H7 (cell line): ENCODE data around the gene HSPA1A. TPM values are rescaled to one million over a fixed set of nuclear protein-coding genes. Genes with fewer than 3 reads are reported as not detected.
"Not testable (repeated sequence)": the region's sequence is repeated elsewhere in the genome, so short reads cannot be mapped to it uniquely, and the experiment has no call there.

Experiments
- DNase-seq: peaks from one replicate; pipeline ENCODE4 v3.0.0; 2012
- H3K27me3 ChIP-seq: 2 replicates; pipeline ENCODE4 v1.6.0; 2011; ENCODE audit warnings: mild to moderate bottlenecking, low read length; ENCODE audit not compliant: control insufficient read depth, insufficient read depth
- H3K36me3 ChIP-seq: replicated peaks from 2 replicates; pipeline ENCODE4 v1.5.1; 2011; ENCODE audit warnings: low read length; ENCODE audit not compliant: control insufficient read depth, insufficient read depth
- H3K4me3 ChIP-seq: 2 replicates; pipeline ENCODE4 v1.5.1; 2011; ENCODE audit warnings: low read depth, mild to moderate bottlenecking, control low read depth, low read length, moderate library complexity; ENCODE audit not compliant: insufficient read depth
- total RNA-seq: library from RNA; depleted of rRNA; stranded (reverse); fragments of >200 nt; shearing (Covaris generic); gene quantifications from 2 replicates; pipeline ENCODE4 v1.2.3, GENCODE V29; 2014

Gene HSPA1A
- total RNA-seq, 1 experiment from 2014 or later = 58.5 TPM

DNA sequence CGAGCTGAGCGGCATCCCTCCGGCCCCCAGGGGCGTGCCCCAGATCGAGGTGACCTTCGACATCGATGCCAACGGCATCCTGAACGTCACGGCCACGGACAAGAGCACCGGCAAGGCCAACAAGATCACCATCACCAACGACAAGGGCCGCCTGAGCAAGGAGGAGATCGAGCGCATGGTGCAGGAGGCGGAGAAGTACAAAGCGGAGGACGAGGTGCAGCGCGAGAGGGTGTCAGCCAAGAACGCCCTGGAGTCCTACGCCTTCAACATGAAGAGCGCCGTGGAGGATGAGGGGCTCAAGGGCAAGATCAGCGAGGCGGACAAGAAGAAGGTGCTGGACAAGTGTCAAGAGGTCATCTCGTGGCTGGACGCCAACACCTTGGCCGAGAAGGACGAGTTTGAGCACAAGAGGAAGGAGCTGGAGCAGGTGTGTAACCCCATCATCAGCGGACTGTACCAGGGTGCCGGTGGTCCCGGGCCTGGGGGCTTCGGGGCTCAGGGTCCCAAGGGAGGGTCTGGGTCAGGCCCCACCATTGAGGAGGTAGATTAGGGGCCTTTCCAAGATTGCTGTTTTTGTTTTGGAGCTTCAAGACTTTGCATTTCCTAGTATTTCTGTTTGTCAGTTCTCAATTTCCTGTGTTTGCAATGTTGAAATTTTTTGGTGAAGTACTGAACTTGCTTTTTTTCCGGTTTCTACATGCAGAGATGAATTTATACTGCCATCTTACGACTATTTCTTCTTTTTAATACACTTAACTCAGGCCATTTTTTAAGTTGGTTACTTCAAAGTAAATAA, 2.0 kb downstream of the HSPA1A start:
- not testable (repeated sequence) for DNase-seq, H3K27me3 ChIP-seq, H3K4me3 ChIP-seq, H3K36me3 ChIP-seq

DNA sequence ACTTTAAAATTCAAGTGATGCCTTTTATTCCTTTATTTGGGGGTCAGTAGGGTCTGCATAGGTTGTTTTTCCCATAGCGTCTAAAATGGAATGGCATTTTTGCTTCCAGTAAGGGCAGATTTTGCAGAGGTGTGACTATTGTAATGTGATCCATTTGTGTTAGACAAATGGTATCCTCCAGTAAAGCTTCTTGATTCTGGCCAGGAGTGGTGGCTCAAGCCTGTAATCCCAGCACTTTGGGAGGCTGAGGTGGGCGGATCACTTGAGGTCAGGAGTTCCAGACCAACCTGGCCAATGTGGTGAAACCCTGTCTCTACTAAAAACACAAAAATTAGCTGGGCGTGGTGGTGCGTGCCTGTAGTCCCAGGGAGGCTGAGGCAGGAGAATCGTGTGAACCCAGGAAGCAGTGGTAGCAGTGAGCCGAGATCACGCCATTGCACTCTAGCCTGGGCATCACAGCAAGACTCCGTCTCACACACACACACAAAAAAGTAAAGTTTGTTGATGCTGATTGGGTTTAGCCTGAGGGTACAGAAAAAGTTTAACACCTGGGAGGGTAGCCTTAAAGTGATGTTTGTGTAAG, 2.7 kb downstream of the HSPA1A start:
- H3K36me3 ChIP-seq, H3K27me3 ChIP-seq, DNase-seq: not testable (repeated sequence)
- peak overlapping the region; percentile 3; the same call in 1 of the 2 replicates for H3K4me3 ChIP-seq

DNA sequence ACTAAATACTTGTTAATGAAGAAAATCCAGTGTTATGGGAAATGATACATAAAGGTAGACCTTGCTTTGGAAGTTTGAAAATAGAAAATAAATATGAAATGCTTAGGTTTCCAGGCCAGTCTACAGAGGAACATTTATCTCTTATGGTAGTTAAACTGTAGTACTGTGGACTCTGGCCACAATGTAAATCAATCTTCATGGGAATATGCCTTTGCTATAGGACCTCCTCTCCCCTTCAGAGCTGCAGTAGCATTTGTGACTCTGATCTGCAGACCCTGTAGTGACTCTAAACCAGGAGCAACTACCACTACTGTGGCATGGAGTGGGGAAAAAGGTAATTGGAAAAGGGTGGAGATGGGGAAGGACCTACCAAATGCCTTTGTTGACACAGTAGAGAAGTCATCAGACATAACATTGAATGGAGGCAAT, 4.5 kb downstream of the HSPA1A start:
- Histone ChIP-seq H3K27me3 (no peaks in the 10 kb centered on the region), H3K4me3 (no peak overlapping the region), H3K36me3 (no peaks in the 10 kb centered on the region)
- DNase-seq = no peak

DNA sequence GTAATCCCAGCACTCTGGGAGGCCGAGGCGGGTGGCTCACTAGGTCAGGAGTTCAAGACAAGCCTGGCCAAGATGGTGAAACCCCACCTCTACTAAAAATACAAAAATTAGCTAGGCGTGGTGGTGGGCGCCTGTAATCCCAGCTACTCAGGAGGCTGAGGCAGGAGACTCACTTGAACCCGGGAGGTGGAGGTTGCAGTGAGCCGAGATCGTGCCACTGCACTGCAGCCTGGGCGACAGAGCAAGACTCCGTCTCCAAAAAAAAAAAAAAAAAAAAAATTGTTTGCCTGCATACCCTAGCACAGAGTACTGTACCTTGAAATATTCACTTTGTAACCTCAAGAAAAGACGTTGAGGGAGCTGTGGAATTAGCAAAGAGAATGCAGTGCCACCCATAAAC, 5.1 kb downstream of the HSPA1A start:
- H3K4me3 ChIP-seq, DNase-seq, H3K27me3 ChIP-seq, H3K36me3 ChIP-seq: not testable (repeated sequence)

DNA sequence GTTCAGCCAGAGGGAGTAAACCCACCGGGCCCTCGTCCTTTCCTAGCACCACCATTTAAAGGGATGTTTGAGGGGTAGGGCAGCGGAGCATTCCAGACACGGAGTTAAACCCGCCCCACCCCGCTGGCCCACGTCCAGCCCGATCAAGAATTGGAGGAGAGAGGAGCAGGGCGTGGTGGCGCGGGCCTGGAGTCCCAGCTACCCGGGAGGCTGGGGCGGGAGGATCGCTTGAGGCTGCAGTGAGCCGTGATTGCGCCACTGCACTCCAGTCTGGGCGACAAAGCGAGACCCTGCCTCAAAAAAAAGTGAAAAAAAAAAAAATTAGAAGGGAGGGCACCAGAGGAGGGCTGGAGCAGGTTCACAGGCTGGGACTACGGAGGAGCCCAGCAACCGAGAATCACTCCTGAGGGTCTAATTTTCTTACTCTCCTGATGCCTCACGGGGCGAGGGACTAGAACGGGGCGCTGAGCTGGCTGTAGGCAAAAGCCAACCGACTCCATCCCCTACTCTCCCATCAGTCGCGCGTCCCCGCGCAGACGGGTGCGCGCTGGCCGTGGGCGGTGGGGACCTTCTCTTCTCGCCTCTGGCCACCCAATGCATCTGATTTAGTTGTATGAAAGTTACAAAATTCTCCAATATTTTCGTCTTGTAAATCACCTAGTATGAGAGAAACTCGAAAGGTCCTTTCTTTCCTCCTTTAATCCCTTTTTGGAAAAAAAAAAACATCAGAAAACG, 6.1 kb downstream of the HSPA1A start:
- no peaks in the 10 kb centered on the region for H3K36me3 ChIP-seq
- H3K4me3 ChIP-seq = peak overlapping the region; percentile 67
- H3K27me3 ChIP-seq = no peaks in the 10 kb centered on the region
- DNase-seq = peak; percentile 86

DNA sequence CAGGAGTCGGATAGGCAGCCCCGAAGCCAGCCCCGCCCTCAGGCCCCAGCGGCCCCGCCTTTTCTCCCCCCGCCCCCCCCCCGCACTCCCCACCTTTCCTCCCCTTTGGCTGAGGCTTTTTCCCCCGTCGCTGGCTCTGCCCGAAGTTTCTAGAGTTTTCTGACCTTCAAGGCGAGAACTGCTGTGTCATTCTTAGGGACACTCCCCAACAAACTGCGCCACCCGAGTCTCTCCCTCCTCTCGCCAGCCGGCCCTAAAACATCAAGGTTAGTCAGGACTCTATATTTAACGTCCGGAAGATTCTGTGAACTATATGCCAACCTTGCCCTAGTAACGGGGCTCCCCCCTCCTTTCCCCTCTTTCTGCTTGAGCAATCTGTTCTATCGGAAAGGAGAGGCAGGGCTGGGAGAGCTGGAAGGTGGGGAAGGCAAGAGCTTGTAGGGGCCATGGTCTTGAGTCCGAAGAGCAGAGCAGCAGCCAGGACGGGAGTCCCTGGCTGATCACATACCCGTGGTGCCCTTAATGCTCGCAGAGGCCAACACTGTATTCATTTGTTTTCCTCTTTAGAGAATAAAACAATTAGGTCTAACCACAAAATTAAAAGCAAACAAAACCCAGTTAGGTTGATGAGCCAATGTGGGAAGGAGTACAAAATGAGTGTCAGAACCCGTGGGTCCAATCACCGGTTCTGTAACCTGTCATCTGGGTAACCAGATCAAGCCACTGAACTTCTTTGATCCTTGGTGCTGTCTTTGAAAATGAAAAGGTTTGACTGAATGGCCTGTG, 6.9 kb downstream of the HSPA1A start:
- Histone ChIP-seq H3K27me3 (no peaks in the 10 kb centered on the region), H3K36me3 (no peaks in the 10 kb centered on the region), H3K4me3 (peak overlapping the region; percentile 67)
- DNase-seq = peak; percentile 90

DNA sequence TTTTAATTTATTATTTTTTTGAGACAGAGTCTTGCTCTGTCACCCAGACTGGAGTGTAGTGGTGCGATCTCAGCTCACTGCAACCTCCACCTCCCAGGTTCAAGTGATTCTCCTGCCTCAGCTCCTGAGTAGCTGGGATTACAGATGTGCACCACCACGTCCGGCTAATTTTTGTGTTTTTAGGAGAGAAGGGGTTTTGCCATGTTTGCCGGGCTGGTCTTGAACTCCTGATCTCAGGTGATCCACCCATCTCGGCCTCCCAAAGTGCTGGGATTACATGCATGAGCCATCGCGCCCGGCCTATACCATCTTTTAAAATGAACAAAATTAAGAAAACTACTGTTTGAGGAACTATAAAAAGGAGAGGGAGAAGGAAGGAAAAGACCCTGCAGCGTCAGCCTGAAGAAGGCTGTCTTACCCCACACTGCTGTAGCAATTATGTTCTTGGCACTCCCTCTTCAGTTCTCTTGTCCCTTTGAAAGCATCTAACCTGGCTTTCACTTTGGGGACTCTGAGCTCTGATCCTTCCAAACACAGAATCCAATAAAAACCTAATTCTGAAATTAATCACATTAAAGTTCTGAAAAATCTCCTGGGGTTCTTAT, 8.4 kb downstream of the HSPA1A start:
- H3K36me3 ChIP-seq, DNase-seq, H3K27me3 ChIP-seq, H3K4me3 ChIP-seq: not testable (repeated sequence)

DNA sequence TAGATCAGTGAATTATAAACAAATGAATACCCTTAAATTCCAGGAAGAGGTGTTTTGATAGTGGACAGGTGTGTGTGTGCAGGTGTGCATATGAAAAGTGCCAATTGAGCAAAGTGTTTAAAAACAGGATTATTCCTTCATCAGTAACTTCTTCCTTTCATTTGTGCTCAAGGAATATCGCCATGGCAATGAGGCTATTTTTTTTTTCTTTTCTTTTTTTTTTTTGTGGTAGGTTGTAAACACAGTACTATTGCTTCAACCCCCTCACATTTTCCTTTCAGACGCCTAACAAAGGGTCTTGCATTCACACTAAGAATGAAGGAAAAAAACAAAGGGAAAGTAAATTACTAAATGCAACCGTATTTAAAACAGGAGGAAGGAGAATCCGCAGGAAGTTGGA, 10.2 kb downstream of the HSPA1A start:
- H3K4me3 ChIP-seq = no peak overlapping the region
- H3K27me3 ChIP-seq = no peaks in the 10 kb centered on the region
- DNase-seq = no peak
- no peaks in the 10 kb centered on the region for H3K36me3 ChIP-seq

DNA sequence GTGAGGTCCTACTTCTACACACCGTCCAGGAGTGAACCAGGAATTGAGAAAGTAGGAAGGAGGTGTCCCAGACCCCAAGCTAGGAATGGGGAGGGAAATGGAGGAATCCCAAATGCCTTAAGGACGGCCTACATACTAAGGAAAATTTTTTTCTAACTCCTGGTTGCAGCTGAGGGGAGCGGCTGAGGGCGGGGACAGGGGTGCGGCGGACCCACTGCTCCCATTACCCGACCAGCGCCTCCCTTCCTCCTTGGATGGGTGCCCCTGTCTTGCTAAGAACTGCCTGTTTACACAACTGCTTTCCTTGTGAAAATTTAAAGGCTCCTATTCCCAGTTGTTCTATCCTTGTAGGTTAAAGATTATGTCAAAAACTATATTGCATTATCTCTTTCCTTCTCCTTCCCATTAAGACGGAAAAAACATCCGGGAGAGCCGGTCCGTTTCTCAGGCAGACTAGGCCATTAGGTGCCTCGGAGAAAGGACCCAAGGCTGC, 11.5 kb downstream of the HSPA1A start:
- Histone ChIP-seq H3K4me3 (peak overlapping the region; percentile 28), H3K36me3 (no peaks in the 10 kb centered on the region), H3K27me3 (no peaks in the 10 kb centered on the region)
- DNase-seq = peak; percentile 77

DNA sequence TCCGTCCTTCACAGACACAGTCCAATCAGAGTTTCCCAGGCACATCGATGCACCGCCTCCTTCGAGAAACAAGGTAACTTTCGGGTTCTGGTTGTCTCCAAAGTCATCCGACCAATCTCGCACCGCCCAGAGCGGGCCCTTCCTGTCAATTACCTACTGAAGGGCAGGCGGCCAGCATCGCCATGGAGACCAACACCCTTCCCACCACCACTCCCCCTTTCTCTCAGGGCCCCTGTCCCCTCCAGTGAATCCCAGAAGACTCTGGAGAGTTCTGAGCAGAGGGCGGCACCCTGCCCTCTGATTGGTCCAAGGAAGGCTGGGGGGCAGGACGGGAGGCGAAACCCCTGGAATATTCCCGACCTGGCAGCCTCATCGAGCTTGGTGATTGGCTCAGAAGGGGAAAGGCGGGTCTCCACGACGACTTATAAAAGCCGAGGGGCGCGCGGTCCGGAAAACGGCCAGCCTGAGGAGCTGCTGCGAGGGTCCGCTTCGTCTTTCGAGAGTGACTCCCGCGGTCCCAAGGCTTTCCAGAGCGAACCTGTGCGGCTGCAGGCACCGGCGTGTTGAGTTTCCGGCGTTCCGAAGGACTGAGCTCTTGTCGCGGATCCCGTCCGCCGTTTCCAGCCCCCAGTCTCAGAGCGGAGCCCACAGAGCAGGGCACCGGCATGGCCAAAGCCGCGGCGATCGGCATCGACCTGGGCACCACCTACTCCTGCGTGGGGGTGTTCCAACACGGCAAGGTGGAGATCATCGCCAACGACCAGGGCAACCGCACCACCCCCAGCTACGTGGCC, 12.1 kb downstream of the HSPA1A start, which contains the start of gene HSPA1B:
HSPA1B (plus strand) TSS at position 453 of the 794 bp plus-strand sequence; CDS start at position 666, 213 bp downstream.
- peak; percentile 99 for DNase-seq
- Histone ChIP-seq H3K4me3 (peak within 1 kb of the TSS; percentile 67), H3K36me3 (no peaks in the 10 kb centered on the region), H3K27me3 (no peaks in the 10 kb centered on the region)

DNA sequence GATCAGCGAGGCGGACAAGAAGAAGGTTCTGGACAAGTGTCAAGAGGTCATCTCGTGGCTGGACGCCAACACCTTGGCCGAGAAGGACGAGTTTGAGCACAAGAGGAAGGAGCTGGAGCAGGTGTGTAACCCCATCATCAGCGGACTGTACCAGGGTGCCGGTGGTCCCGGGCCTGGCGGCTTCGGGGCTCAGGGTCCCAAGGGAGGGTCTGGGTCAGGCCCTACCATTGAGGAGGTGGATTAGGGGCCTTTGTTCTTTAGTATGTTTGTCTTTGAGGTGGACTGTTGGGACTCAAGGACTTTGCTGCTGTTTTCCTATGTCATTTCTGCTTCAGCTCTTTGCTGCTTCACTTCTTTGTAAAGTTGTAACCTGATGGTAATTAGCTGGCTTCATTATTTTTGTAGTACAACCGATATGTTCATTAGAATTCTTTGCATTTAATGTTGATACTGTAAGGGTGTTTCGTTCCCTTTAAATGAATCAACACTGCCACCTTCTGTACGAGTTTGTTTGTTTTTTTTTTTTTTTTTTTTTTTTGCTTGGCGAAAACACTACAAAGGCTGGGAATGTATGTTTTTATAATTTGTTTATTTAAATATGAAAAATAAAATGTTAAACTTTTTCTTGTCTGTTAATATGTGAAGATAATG, 14.4 kb downstream of the HSPA1A start:
- H3K36me3 ChIP-seq = no peaks in the 10 kb centered on the region
- H3K27me3 ChIP-seq = no peaks in the 10 kb centered on the region
- DNase-seq = peak; percentile 57
- peak overlapping the region; percentile 32 for H3K4me3 ChIP-seq

DNA sequence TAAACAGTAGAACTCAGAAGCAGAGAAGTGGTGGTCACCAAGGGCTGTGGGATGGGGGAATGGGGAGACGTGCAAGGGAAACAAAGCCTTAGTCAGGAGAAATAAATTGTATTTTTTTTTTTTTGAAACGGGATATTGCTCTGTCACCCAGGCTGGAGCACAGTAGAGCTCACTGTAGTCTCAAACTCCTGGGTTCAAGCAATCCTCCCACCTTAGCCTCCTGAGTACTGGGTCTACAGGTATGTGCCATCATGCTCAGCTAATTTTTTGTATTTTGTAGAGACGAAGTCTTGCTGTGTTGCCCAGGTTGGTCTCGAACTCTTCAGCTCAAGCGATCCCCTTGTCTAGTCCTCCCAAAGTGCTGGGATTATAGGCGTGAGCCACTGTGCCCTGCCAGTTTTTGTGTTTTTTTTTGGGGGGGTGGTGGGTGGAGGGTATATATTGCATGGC, 15.6 kb downstream of the HSPA1A start:
- no peaks in the 10 kb centered on the region for H3K27me3 ChIP-seq
- H3K36me3 ChIP-seq = peaks cover 2% of the 10 kb centered on the region
- peak overlapping the region; percentile 32 for H3K4me3 ChIP-seq
- DNase-seq = no peak
